Inflammatory macrophage (primary cell): ENCODE data around the gene CX3CL1.
A peak's percentile ranks its signal among the peaks of the same experiment; 100 is the strongest.
"Not testable (repeated sequence)": the region's sequence is repeated elsewhere in the genome, so short reads cannot be mapped to it uniquely, and the experiment has no call there.

Experiments used
- DNase-seq, 2 donors: peaks; one replicate each; pipeline ENCODE4 v3.0.0-alpha.2; 2020 to 2022
- total RNA-seq, 18 experiments: gene quantifications; one replicate each; lab custom pipeline; 2026; ENCODE audit warnings: mixed read lengths in 6 of 18, inconsistent platforms in 2 of 18; lab: John Stamatoyannopoulos, UW

Gene CX3CL1
- 0 to 0.78 (median 0.15) reads per million in 18 experiments for total RNA-seq

- no peak for DNase-seq
Measured at GRCh38 chr16:57372372-57373116, at the start of gene CX3CL1. TSS of gene CX3CL1 (plus strand) at chr16:57372490. CDS start at chr16:57372569, 79 bp downstream.

DNA sequence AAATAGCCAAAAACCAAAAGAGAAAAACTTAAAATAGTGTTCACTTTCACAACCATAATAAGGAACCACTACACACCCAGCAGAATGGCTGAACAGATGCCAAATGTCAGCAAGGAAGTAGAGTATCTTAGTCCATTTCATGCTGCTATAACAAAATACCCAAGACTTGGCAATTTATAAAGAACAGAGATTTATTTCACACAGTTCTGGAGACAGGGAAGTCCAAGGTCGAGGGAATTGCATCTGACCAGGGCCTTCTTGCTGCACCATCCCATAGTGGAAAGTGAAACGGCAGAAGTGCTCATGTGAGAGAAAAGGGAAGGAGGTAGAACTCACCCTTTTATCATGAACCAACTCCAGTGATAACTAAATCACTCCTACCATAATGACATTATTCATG lies 47.5 kb upstream of the CX3CL1 start:
- peak; percentile 81 to 88 for DNase-seq

DNA sequence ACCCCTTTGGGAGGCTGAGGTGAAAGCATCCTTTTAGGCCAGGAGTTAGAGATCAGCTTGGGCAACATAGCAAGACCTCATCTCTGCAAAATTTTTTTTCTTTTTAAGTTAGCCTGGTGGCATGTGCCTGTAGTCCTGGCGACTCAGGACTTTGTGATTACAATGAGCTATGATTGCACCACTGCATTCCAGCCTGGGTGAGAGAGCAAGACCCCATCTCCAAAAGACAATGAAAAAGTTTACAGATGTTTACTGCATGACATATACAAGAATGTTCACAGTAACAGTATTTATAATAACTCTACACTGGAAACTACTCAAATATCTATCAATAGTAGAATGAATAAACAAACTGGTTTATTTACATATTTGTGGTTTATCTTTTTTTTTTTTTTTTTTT lies 46.8 kb upstream of the CX3CL1 start:
- no peak for DNase-seq

DNA sequence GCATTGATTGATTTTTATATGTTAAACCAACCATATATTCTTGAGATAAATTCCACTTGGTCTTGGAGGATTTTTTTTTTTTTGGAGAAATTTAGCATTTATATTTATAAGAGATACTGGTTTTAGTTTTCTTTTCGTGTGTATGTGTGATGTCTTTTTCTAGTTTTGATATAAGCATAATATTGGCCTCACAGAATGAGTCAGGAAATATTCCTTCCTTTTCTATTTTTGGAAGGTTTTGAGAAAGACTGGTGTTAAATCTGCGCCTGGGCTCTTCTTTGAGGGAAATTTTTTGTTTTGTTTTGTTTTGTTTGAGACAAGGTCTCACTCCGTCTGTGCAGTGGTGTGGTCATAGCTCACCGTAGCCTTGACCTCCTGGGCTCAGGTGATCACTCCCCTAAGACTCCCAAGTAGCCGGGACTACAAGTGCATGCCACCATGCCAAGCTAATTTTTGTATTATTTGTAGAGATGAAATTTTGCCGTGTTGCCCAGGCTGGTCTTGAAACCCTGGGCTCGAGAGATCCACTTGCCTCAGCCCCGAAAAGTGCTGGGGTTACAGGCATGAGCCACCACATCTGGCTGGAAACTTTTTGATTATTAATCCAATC lies 42.5 kb upstream of the CX3CL1 start:
- DNase-seq, result no peak

DNA sequence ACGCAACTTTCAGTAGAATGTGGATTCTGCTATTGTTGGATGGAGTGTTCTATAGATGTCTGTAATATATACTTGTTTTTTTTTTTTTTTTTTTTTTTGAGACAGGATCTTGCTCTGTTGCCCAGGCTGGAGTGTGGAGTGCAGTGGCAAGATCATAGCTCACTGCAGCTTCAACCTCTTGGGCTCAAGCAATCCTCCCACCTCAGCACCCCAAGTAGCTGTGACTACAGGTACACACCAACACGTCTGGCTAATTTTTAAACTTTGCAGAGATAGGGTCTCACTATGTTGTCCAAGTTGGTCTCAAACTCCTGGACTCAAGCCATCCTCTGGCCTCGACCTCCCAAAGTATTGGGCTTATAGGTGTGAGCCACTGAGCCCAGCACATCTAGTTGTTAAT lies 40.9 kb upstream of the CX3CL1 start:
- no peak for DNase-seq

DNA sequence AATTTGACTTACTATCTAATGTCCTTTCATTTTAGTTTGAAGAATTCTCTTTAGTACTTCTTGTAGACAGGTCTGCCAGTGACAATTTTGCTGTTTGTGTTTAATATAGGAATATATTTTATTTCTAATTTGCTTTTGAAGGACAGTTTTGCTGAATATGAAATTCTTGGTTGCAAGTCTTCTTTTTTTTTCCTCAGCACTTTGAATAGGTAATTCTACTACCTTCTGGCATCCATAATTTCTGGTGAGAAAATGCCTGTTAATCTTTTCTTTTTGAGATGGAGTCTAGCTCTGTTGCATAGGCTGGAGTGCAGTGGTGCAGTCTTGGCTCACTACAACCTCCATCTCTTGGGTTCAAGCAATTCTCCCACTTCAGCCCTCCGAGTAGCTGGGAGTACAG lies 38.9 kb upstream of the CX3CL1 start:
- DNase-seq, result no peak

DNA sequence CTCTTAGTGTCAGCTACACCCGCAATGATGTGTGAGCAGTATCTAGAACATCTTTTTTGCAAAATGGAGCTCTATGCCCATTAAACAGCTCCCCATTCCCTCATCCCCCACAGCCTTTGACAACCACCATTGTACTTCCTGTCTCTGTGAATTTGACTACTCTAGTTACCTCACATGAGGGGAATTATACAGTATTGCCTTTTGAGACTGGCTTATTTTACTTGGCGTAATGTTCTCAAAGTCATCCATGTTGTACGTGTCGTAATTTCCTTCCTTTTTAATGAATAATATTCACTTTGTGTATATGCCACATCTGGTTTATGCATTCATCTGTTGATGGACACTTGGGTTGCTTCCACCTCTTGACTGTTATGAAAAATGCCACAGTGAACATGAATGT lies 36.9 kb upstream of the CX3CL1 start:
- DNase-seq, result peak in 1 of 2 donors; percentile 52

GRCh38 chr16:57341062-57341440 lies 31.2 kb upstream of the CX3CL1 start:
- peak; percentile 49 to 61 for DNase-seq

DNA sequence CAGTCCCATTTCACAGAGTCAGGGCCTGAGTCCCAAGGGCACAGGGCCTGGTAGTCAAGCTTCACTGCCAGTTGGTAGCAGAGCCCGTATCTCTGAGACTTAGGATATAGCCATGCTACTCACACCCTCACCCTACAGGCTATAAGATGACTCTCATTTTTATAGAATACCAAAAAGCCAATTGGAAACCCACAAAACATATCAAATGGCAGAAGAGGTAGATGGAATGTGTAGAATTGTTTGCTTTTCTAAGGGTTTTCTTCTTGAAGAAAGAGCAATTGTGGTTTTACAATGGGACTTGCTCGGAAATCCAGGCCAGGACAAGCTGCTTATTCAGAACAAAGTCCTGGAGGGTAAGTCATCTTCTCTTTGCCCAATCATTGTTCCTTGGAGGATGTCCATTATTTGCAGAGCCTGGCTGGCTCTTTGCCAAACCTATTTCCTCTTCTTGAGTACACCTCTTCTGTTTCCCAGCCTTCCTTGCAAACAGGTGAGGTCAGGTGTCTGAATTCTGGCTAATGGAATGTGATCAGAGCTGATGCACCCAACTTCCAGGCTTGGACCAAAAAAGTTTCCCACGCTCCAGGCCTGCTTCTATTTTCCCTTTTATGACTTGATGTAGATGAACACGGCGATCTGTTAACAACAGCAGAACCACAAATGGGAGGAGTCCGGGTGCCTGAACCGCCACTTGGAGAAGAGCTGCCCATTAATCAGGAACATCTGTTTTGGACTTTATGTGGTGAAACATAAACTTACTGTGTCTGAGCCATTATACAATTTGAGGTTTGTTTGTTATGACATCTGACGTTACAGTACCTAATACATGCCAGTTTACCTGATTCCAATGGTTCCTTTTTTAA lies 30.6 kb upstream of the CX3CL1 start:
- DNase-seq, result peak; percentile 30 to 52

DNA sequence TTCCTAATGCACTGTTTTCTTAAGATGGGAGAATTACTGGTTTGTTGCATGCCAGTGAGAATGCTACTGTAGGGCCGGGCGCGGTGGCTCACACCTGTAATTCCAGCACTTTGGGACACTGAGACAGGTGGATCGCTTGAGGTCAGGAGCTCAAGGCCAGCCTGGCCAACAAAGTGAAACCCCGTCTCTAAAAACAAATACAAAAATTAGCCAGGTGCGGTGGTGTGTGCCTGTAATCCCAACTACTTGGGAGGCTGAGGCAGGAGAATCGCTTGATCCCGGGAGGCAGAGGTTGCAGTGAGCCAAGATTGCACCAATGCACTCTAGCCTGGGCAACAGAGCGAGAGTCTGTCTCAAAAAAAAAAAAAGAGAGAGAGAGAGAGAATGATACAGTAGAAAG lies 29.7 kb upstream of the CX3CL1 start:
- DNase-seq, result not testable (repeated sequence)

DNA sequence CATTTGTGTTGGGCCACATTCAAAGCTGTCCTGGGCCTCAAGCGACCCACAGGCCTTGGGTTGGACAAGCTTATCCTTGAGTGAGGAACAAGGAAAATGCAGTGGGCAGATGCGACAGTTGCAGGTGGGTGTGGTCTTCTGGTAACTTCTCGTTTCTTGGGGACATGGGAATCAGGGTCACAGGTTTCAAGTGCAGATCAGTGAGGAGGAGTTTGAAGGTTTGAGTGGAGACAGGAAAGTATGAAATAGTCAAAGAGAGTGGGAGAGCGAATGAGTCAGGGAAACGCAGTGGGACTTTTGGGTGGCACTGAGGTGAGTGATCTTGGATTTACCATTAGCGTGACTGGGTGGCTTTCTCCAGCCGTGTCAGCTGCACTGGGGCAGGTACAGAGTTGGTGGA lies 29.1 kb upstream of the CX3CL1 start:
- DNase-seq, result peak; percentile 95 to 98

DNA sequence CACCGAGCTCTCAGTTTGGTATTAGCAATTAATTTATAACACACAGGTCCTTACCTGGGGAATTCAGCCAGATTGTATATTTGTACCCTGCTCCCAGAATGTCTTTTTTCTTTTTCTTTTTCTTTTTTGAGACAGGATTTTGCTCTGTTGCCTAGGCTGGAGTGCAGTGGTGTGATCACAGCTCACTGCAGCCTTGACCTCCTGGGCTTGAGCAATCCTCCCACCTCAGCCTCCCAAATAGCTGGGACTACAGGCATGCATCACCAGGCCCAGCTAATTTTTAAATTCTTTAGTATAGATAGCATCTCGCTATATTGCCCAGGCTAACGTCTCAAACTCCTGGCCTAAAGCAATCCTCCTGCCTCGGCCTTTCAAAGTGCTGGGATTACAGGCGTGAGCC lies 28.2 kb upstream of the CX3CL1 start:
- DNase-seq, result not testable (repeated sequence)

- DNase-seq, result peak; percentile 23 to 27
Measured at GRCh38 chr16:57345021-57345420, 27.3 kb upstream of the CX3CL1 start.

DNA sequence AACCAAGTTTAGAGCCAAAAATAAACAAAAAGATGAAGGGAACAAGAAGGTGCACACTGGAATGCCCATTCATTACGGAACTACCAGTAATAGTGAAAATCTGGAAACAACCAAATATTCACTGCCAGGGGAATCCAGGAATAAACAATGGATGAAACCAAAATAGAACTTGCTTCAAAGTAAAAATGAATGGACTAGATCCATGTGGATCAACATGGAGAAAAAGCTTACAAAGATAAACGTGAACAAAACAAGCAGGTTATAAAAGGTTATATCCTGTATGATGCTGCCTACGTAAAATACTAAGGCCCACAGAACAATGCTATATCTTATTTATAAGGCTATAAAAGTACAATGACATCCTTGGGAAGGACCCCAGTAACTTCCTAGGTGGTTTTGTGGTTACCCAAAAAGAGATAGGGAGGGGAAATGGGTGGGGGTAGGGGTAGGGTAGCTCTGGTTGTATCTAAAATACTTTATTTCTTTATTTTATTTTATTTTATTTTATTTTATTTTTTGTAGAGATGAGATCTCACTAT lies 26.6 kb upstream of the CX3CL1 start:
- no peak for DNase-seq

DNA sequence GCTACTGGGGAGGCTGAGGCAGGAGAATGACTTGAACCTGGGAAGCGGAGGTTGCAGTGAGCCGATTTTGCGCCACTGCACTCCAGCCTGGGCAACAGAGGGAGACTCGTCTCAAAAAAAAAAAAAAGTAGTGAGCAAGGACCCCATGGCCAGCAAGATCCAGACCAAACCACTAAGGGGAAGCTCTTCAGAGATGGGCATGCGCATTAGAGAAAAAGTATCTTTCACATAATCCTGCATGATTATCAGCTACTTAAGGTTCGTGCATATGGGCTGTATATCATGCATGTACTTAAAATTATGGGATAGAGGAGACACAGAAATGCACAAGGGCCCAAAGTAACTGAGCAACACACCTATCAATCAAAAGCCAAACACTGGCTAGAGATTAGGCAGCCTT lies 24.4 kb upstream of the CX3CL1 start:
- DNase-seq, result no peak

GRCh38 chr16:57348327-57348726 lies 24.0 kb upstream of the CX3CL1 start:
- DNase-seq, result peak; percentile 74 to 91

DNA sequence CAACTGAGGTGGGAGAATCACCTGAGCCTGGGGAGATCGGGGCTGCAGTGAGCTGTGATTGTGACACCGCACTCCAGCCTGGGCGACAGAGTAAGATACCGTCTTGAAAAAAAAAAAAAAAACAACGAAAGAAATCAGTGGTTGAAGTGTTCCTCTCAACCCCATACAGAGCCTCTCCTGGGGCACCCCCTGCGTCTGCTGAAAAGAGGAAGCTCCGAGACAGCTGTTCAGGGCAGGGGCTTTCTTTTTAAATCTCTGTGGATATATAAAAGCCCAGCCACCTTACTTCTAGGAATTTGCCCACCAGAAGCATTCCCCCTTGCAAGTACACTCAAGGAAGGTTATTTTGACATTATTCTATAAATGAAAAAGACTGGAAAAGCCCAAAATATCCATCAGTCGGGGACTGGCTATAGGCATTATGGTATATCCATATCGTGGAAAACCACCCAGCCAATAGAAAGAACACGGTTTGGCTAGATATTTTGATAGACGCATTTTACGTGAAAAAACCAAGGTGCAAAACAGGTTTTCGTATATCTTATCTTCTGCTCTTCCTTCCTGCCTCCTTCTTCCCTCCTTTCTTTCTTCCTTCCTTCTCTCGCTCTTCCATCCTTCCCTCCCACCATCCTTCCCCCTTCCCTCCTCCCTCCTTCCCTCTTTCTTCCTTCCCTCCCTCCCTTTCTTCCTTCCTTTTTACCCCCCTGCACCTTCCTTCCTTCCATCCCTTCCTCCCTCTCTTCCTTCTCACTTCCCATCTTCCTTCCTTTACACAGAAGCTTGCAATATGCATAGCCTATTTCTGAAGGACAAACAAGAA lies 22.9 kb upstream of the CX3CL1 start:
- DNase-seq, result peak; percentile 49 to 65

DNA sequence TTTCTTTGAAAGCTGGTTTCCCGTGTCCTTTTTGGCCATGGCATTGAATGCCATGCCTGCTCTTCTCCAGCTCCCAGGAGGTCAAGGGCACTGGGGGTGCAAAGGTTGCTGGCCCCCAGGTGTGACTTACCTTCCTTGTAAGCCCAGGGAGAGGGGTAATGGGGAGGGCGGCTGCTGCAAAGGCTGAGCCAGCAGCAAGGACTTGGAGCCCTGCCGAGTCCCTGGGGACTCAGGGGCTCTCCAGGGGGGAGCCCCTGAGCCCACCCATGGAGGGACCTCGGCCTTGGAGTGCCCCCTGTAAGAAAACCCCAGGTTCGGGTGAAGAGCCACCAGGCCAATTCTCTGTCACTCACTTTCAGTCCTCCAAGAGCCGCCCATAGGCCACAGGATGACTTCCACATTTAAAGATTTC lies 19.6 kb upstream of the CX3CL1 start:
- DNase-seq, result no peak

DNA sequence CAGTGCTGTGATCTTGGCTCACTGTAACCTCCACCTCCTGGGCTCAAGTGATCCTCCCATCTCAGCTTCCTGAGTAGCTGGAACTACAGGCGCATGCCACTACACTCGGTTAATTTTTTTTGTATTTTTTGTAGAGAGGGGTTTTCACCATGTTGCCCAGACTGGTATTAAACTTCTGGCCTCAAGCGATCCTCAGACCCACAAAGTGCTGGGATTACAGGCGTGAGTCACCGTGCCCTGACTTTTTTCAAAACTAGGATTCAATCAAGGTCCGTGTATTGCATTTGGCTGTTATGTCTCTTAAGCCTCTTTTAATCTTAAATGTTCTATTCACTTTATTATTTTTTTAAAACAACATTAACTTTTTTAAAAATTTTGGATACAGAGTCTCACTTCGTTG lies 18.0 kb upstream of the CX3CL1 start:
- no peak for DNase-seq

DNA sequence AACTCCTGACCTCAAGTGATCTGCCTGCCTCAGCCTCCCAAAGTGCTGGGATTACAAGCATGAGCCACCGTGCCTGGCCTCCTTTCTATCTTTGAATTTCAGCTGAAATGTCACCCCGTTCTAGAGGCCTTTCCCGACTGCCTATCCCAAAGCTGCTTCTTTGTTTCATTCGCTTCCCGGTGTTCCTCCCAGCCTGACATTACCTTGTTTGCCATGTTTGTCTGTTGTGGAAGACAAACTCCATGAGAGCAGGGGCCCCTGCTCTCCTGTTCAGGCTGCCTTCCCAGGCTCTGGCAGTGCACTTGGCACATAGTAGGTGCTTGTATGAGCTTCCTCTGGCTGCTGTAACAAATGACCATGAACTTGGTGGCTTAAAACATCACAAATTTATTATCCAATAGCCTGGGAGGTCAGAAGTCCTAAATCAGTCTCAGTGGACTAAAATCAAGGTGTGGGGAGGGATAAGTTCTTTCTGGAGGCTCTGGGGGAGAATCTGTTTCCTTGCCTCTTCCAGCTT lies 16.3 kb upstream of the CX3CL1 start:
- DNase-seq, result no peak

DNA sequence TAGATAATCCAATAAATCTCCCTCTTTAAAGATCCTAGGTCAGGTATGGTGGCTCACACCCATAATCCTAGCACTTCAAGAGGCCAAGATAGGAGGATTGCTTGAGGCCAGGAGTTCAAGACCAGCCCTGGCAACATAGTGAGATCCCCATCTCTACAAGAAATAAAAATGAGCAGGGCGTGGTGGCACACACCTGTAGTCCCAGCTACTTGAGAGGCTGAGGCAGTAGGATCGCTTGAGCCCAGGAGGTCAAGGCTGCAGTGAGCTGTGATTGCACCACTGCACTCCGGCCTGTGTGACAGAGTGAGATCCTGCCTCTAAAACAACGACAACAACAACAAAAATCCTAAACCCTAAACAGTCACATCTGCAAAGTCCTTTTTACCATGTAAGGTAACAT lies 15.7 kb upstream of the CX3CL1 start:
- DNase-seq, result no peak
